K562 (cell line): ENCODE results near the gene MCEE. TPM values are rescaled to one million over a fixed set of nuclear protein-coding genes. Genes with fewer than 3 reads are reported as not detected.

Experiments used
- ADNP ChIP-seq: fragments of 200-800 bp; sonication (Bioruptor generic); IDR thresholded peaks from 2 replicates; pipeline ENCODE4 v1.6.1; 2016; ENCODE audit warnings: missing genetic modification characterization, missing compliant biosample characterization
- ATF1 ChIP-seq, 2 experiments: fragments of 450-650 bp in 1 of 2; IDR thresholded peaks; 2 replicates each; pipeline ENCODE4 v1.6.1; 2016; ENCODE audit warnings: missing compliant biosample characterization in 1 of 2, missing genetic modification characterization in 1 of 2
- EHMT2 ChIP-seq: fragments of 450-650 bp; IDR thresholded peaks from 2 replicates; pipeline ENCODE4 v1.6.1; 2018; ENCODE audit warnings: antibody characterized with exemption
- FOXP1 ChIP-seq: sonication (generic); formaldehyde crosslinking; IDR thresholded peaks from 2 replicates; pipeline ENCODE4 v1.8.0; 2022; ENCODE audit warnings: mild to moderate bottlenecking, missing genetic modification reagents
- SMC3 ChIP-seq: conservative IDR thresholded peaks from 2 replicates; pipeline ENCODE4 v1.6.1; 2011; ENCODE audit warnings: low read depth, low read length, improper control_type of control experiment; ENCODE audit not compliant: insufficient read depth
- TAF9B ChIP-seq: fragments of 450-650 bp; IDR thresholded peaks from 2 replicates; pipeline ENCODE4 v1.6.1; 2018; ENCODE audit warnings: mild to moderate bottlenecking; ENCODE audit not compliant: partially characterized antibody
- TRIM28 ChIP-seq: fragments of 450-650 bp; IDR thresholded peaks from 2 replicates; pipeline ENCODE4 v1.6.1; 2017
- ZFP1 ChIP-seq: fragments of 450-650 bp; formaldehyde crosslinking; IDR thresholded peaks from 2 replicates; pipeline ENCODE4 v1.4.0; 2020; ENCODE audit warnings: mild to moderate bottlenecking, mixed read lengths
- ZNF316 ChIP-seq: fragments of 450-650 bp; IDR thresholded peaks from 2 replicates; pipeline ENCODE4 v1.6.1; 2016
- ZNF79 ChIP-seq: fragments of 250-450 bp; sonication (Bioruptor Pico); IDR thresholded peaks from 2 replicates; pipeline ENCODE4 v1.4.0; 2020; ENCODE audit warnings: low read depth, mild to moderate bottlenecking, moderate library complexity
- polyA plus RNA-seq, 8 experiments: library from polyadenylated mRNA; depleted of rRNA in 4 of 8; stranded (reverse) in 5 of 8; unstranded in 3 of 8; fragments of >200 nt; fragmentation: Nextera tagmentation in 2 of 8; fragmentation: Illumina TruSeq in 1 of 8; extraction: Ambion mirVana in 2 of 8; extraction: Trizol in 1 of 8; gene quantifications; 2 replicates each; pipeline versions ENCODE4 v1.2.1 to v1.2.3, GENCODE V29; 2011 to 2014; ENCODE audit warnings: inconsistent platforms in 1 of 8, missing spikeins in 1 of 8
- total RNA-seq, 7 experiments: library from RNA; depleted of rRNA in 6 of 7; stranded (reverse); fragments of >200 nt in 6 of 7; fragmentation: Illumina TruSeq in 2 of 7; extraction: Trizol in 2 of 7; gene quantifications; 2 replicates each; pipeline versions ENCODE4 v1.2.1 to v1.2.3, GENCODE V29; 2011 to 2021; ENCODE audit warnings: low replicate concordance in 1 of 7
- TF ChIP-seq, protein P1 (sequence below): sonication (generic); formaldehyde crosslinking; IDR thresholded peaks from 2 replicates; pipeline ENCODE4 v1.8.1; 2023; ENCODE audit warnings: missing genetic modification reagents, mild to moderate bottlenecking, borderline replicate concordance
- TF ChIP-seq, protein P2 (sequence below): sonication (generic); formaldehyde crosslinking; IDR thresholded peaks from 2 replicates; pipeline ENCODE4 v1.8.1; 2023; ENCODE audit warnings: mild to moderate bottlenecking, missing genetic modification reagents
- TF ChIP-seq, protein P3 (sequence below): sonication (generic); formaldehyde crosslinking; IDR thresholded peaks from 2 replicates; pipeline ENCODE4 v1.8.1; 2023; ENCODE audit warnings: mild to moderate bottlenecking, missing genetic modification reagents
- TF ChIP-seq, protein P4 (sequence below): fragments of 450-650 bp; IDR thresholded peaks from 2 replicates; pipeline ENCODE4 v1.6.1; 2016
- TF ChIP-seq, protein P5 (sequence below), 3 experiments: IDR thresholded peaks in 2 of 3; conservative IDR thresholded peaks in 1 of 3; 2 replicates each; pipeline ENCODE4 v1.5.1; 2011 to 2012; ENCODE audit warnings: low read length in 3 of 3, mild to moderate bottlenecking in 3 of 3, control low read depth in 2 of 3, improper control_type of control experiment in 1 of 3, inconsistent platforms in 1 of 3, low read depth in 1 of 3, mixed read lengths in 1 of 3, moderate library complexity in 1 of 3; ENCODE audit not compliant: insufficient read depth in 2 of 3

MCEE gene
- total and polyA plus RNA-seq, 9 of the 15 experiments (the other 6 are each of a cell fraction or from before 2014, with no cell fraction given), result 15.6 to 49.1 (median 24.5) TPM

DNA sequence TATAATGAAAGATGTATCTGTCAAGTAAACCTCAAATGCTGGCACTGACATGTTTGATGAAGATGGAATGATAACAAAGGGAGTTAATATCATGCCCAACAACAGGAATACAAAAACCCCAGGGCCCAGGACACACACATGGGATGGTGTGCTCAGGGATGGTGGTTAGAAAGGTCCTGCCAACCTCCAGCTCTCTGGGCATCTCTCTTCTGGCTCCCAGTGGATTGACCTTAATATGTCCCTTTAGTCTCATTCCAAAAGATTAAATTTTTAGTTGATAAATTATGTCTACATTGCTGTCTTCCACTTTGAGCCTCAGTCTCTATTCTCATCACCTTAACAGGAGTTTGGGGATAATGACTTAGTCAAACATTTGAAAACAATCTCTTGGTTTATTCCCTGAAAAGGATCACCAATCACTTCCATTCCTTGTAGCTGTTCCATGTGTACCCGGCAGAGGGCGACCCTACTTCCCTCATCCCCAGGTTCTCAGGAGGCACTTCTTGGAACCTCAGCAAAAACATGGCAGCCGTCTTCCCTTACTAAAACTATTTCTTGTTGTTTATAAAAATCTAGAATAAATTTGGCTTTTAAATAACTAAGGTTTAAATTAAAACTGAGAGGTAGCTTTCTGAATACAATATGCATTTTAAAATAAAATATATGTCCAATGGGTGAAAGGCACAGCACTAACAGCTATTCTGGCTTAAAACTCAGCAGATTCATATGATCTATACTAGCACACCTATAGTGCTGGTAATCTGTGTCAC lies 29.6 kb downstream of the MCEE start (continued):
- TF ChIP-seq, protein P1, sequence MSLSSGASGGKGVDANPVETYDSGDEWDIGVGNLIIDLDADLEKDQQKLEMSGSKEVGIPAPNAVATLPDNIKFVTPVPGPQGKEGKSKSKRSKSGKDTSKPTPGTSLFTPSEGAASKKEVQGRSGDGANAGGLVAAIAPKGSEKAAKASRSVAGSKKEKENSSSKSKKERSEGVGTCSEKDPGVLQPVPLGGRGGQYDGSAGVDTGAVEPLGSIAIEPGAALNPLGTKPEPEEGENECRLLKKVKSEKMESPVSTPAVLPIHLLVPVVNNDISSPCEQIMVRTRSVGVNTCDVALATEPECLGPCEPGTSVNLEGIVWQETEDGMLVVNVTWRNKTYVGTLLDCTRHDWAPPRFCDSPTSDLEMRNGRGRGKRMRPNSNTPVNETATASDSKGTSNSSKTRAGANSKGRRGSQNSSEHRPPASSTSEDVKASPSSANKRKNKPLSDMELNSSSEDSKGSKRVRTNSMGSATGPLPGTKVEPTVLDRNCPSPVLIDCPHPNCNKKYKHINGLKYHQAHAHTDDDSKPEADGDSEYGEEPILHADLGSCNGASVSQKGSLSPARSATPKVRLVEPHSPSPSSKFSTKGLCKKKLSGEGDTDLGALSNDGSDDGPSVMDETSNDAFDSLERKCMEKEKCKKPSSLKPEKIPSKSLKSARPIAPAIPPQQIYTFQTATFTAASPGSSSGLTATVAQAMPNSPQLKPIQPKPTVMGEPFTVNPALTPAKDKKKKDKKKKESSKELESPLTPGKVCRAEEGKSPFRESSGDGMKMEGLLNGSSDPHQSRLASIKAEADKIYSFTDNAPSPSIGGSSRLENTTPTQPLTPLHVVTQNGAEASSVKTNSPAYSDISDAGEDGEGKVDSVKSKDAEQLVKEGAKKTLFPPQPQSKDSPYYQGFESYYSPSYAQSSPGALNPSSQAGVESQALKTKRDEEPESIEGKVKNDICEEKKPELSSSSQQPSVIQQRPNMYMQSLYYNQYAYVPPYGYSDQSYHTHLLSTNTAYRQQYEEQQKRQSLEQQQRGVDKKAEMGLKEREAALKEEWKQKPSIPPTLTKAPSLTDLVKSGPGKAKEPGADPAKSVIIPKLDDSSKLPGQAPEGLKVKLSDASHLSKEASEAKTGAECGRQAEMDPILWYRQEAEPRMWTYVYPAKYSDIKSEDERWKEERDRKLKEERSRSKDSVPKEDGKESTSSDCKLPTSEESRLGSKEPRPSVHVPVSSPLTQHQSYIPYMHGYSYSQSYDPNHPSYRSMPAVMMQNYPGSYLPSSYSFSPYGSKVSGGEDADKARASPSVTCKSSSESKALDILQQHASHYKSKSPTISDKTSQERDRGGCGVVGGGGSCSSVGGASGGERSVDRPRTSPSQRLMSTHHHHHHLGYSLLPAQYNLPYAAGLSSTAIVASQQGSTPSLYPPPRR (CRISPR knock-in tag), result no peak
- TF ChIP-seq TRIM28 (no peak), ZFP1 (no peak), ZNF316 (peak; percentile 12; the same call in 1 of the 2 replicates), ZNF79 (no peak), ATF1 (CRISPR knock-in tag; IDR thresholded peaks at IDR 0.05) (no peak), ATF1 (tag; IDR thresholded peaks at IDR 0.05) (0 out of 2 replicates have a peak, but pooled peaks have one; percentile 16), EHMT2 (0 out of 2 replicates have a peak, but pooled peaks have one; percentile 42), ADNP (tag) (no peak), TAF9B (no peak), FOXP1 (no peak), SMC3 (peak; percentile 35; the same call in 1 of the 2 replicates)
- TF ChIP-seq, protein P2, sequence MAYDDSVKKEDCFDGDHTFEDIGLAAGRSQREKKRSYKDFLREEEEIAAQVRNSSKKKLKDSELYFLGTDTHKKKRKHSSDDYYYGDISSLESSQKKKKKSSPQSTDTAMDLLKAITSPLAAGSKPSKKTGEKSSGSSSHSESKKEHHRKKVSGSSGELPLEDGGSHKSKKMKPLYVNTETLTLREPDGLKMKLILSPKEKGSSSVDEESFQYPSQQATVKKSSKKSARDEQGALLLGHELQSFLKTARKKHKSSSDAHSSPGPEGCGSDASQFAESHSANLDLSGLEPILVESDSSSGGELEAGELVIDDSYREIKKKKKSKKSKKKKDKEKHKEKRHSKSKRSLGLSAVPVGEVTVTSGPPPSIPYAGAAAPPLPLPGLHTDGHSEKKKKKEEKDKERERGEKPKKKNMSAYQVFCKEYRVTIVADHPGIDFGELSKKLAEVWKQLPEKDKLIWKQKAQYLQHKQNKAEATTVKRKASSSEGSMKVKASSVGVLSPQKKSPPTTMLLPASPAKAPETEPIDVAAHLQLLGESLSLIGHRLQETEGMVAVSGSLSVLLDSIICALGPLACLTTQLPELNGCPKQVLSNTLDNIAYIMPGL (CRISPR knock-in tag), result no peak
- TF ChIP-seq, protein P3, sequence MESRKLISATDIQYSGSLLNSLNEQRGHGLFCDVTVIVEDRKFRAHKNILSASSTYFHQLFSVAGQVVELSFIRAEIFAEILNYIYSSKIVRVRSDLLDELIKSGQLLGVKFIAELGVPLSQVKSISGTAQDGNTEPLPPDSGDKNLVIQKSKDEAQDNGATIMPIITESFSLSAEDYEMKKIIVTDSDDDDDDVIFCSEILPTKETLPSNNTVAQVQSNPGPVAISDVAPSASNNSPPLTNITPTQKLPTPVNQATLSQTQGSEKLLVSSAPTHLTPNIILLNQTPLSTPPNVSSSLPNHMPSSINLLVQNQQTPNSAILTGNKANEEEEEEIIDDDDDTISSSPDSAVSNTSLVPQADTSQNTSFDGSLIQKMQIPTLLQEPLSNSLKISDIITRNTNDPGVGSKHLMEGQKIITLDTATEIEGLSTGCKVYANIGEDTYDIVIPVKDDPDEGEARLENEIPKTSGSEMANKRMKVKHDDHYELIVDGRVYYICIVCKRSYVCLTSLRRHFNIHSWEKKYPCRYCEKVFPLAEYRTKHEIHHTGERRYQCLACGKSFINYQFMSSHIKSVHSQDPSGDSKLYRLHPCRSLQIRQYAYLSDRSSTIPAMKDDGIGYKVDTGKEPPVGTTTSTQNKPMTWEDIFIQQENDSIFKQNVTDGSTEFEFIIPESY, result no peak
- TF ChIP-seq, protein P4, sequence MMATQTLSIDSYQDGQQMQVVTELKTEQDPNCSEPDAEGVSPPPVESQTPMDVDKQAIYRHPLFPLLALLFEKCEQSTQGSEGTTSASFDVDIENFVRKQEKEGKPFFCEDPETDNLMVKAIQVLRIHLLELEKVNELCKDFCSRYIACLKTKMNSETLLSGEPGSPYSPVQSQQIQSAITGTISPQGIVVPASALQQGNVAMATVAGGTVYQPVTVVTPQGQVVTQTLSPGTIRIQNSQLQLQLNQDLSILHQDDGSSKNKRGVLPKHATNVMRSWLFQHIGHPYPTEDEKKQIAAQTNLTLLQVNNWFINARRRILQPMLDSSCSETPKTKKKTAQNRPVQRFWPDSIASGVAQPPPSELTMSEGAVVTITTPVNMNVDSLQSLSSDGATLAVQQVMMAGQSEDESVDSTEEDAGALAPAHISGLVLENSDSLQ, result no peak
- TF ChIP-seq, protein P5, sequence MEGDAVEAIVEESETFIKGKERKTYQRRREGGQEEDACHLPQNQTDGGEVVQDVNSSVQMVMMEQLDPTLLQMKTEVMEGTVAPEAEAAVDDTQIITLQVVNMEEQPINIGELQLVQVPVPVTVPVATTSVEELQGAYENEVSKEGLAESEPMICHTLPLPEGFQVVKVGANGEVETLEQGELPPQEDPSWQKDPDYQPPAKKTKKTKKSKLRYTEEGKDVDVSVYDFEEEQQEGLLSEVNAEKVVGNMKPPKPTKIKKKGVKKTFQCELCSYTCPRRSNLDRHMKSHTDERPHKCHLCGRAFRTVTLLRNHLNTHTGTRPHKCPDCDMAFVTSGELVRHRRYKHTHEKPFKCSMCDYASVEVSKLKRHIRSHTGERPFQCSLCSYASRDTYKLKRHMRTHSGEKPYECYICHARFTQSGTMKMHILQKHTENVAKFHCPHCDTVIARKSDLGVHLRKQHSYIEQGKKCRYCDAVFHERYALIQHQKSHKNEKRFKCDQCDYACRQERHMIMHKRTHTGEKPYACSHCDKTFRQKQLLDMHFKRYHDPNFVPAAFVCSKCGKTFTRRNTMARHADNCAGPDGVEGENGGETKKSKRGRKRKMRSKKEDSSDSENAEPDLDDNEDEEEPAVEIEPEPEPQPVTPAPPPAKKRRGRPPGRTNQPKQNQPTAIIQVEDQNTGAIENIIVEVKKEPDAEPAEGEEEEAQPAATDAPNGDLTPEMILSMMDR (IDR thresholded peaks at IDR 0.05 in 2 of 3, conservative IDR thresholded peaks at IDR 0.05 in 1 of 3; ENCODE audit: insufficient read depth in 2 of 3, low read depth in 1 of 3, low read length in 3 of 3), result peak; percentile 73 to 88 (median 82); a peak in 5 of 6 replicates
